PC-9 (cell line): ENCODE data around the gene ZNF57. TPM values are rescaled to one million over a fixed set of nuclear protein-coding genes. Genes with fewer than 3 reads are reported as not detected.

ENCODE experiments used
- BruUV-seq: library from RNA; stranded (reverse); fragments of 400-500 nt; replicated peaks from 2 replicates; lab custom pipeline; 2021; lab: Mats Ljungman, UMichigan
- CTCF ChIA-PET: fragments of 300-600 bp; sonication (Branson Sonifier 250); formaldehyde crosslinking; loops from one replicate; lab custom pipeline; 2022; ENCODE audit warnings: antibody characterized with exemption; lab: Charles Lee
- POLR2A ChIA-PET: fragments of 300-600 bp; sonication (Branson Sonifier 250); formaldehyde crosslinking; loops from one replicate; lab custom pipeline; 2022; ENCODE audit warnings: antibody characterized with exemption; ENCODE audit not compliant: unreplicated experiment; lab: Charles Lee
- DNase-seq, 2 experiments: peaks; one replicate each; pipeline versions ENCODE4 v3.0.0 to v3.0.0-alpha.2; 2015 to 2022; ENCODE audit warnings: mixed read lengths in 1 of 2
- H2AFZ ChIP-seq: fragments of 200-600 bp; sonication (generic); 2 replicates; pipeline ENCODE4 v1.8.1; 2017; ENCODE audit warnings: antibody characterized with exemption
- H3F3A ChIP-seq: fragments of 200-600 bp; sonication (generic); 2 replicates; pipeline ENCODE4 v1.8.1; 2017; ENCODE audit warnings: antibody characterized with exemption, mild to moderate bottlenecking, low read depth; ENCODE audit not compliant: insufficient read depth
- H3K27ac ChIP-seq: fragments of 200-600 bp; sonication (generic); 2 replicates; pipeline ENCODE4 v1.6.1; 2016; ENCODE audit warnings: mixed run types
- H3K27me3 ChIP-seq: fragments of 200-600 bp; sonication (generic); 2 replicates; pipeline ENCODE4 v1.6.1; 2016; ENCODE audit warnings: low read depth, mixed run types; ENCODE audit not compliant: insufficient read depth
- H3K36me3 ChIP-seq: fragments of 200-600 bp; sonication (generic); 2 replicates; pipeline ENCODE4 v1.6.1; 2016; ENCODE audit warnings: low read depth, mixed run types
- H3K4me1 ChIP-seq: fragments of 200-600 bp; sonication (generic); replicated peaks from 2 replicates; pipeline ENCODE4 v1.6.1; 2016; ENCODE audit warnings: mixed run types; ENCODE audit not compliant: insufficient read depth
- H3K4me2 ChIP-seq: fragments of 200-600 bp; sonication (generic); 2 replicates; pipeline ENCODE4 v1.6.1; 2017; ENCODE audit warnings: mixed run types
- H3K4me3 ChIP-seq: fragments of 200-600 bp; sonication (generic); 2 replicates; pipeline ENCODE4 v1.6.1; 2016; ENCODE audit warnings: mixed run types
- H3K79me2 ChIP-seq: fragments of 200-600 bp; sonication (generic); 2 replicates; pipeline ENCODE4 v1.6.1; 2017; ENCODE audit warnings: low read depth, mixed run types
- H3K9me2 ChIP-seq: fragments of 200-600 bp; sonication (generic); 2 replicates; pipeline ENCODE4 v1.8.1; 2017; ENCODE audit warnings: mild to moderate bottlenecking; ENCODE audit not compliant: insufficient read depth
- H3K9me3 ChIP-seq: fragments of 200-600 bp; sonication (generic); 2 replicates; pipeline ENCODE4 v1.8.1; 2016; ENCODE audit warnings: low read depth; ENCODE audit not compliant: insufficient read depth
- H4K20me1 ChIP-seq: fragments of 200-600 bp; sonication (generic); 2 replicates; pipeline ENCODE4 v1.8.1; 2017; ENCODE audit not compliant: insufficient read depth
- EZH2 ChIP-seq: fragments of 200-600 bp; sonication (generic); IDR thresholded peaks from 2 replicates; pipeline ENCODE4 v1.8.0; 2017; ENCODE audit warnings: antibody characterized with exemption, low read depth
- intact Hi-C: fragments of 100-400 bp; cut with micrococcal nuclease; formaldehyde crosslinking; loops from one replicate; pipeline ENCODE4 v1.10.0; 2022; ENCODE audit not compliant: unreplicated experiment
- total RNA-seq: library from RNA; stranded (reverse); gene quantifications from 2 replicates; pipeline ENCODE4 v1.2.3, GENCODE V29; 2021
- TF ChIP-seq, protein P1 (sequence below): fragments of 200-600 bp; sonication (generic); conservative IDR thresholded peaks from 2 replicates; pipeline ENCODE4 v1.6.1; 2017; ENCODE audit warnings: mixed run types, antibody characterized with exemption, mild to moderate bottlenecking, moderate library complexity

Gene ZNF57
- total RNA-seq, 1 experiment from 2014 or later: 2.6 TPM

DNA sequence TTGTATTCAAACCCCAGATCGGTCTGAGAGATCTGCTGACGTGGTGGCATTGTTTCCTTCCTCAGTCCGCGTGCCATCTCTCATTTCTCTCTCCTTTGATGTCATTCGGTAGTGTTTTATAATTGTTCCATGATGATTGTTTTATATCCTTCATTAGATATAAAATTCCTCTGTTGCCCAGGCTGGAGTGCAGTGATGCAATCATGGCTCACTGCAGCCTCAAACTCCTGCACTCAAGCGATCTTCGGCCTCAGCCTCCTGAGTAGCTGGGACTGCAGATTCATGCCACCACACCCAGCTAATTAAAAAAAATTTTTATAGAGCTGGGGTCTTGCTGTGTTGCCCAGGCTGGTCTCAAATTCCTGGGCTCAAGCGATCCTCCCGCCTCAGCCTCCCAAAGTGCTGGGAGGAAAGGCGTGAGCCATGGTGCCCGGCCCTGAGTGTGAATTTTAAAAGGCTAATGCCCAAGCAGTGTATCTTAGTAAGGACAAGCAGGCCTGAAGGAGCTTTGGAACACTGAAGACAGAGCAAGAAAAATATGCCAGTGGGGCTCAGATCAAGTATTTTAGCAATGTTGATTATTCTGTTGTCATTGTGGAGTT is 5.3 kb downstream of the ZNF57 start:
- no peaks in the 10 kb centered on the region for H3F3A ChIP-seq
- H4K20me1 ChIP-seq: no peaks in the 10 kb centered on the region
- peaks cover 36% of the 10 kb centered on the region for H3K79me2 ChIP-seq
- DNase-seq: no peak
- TF ChIP-seq, protein P1, sequence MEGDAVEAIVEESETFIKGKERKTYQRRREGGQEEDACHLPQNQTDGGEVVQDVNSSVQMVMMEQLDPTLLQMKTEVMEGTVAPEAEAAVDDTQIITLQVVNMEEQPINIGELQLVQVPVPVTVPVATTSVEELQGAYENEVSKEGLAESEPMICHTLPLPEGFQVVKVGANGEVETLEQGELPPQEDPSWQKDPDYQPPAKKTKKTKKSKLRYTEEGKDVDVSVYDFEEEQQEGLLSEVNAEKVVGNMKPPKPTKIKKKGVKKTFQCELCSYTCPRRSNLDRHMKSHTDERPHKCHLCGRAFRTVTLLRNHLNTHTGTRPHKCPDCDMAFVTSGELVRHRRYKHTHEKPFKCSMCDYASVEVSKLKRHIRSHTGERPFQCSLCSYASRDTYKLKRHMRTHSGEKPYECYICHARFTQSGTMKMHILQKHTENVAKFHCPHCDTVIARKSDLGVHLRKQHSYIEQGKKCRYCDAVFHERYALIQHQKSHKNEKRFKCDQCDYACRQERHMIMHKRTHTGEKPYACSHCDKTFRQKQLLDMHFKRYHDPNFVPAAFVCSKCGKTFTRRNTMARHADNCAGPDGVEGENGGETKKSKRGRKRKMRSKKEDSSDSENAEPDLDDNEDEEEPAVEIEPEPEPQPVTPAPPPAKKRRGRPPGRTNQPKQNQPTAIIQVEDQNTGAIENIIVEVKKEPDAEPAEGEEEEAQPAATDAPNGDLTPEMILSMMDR: no peak
- TF ChIP-seq EZH2: no peak
- H3K4me3 ChIP-seq: no peak overlapping the region
- H3K27ac ChIP-seq: no peak overlapping the region
- H3K36me3 ChIP-seq: no peaks in the 10 kb centered on the region
- H3K4me1 ChIP-seq: no peaks in the 10 kb centered on the region
- POLR2A ChIA-PET: no interaction called here
- H3K9me2 ChIP-seq: no peaks in the 10 kb centered on the region
- no TSS peak for BruUV-seq
- H2AFZ ChIP-seq: no peak overlapping the region
- no peaks in the 10 kb centered on the region for H3K9me3 ChIP-seq
- no peak overlapping the region for H3K4me2 ChIP-seq
- intact Hi-C loops: no loop called here
- H3K27me3 ChIP-seq: no peaks in the 10 kb centered on the region
- CTCF ChIA-PET: no interaction called here

GRCh38 chr19:2906631-2907195 is 6.0 kb downstream of the ZNF57 start:
- peaks cover 31% of the 10 kb centered on the region for H3K79me2 ChIP-seq
- no TSS peak for BruUV-seq

GRCh38 chr19:2912306-2912705 is 11.6 kb downstream of the ZNF57 start:
- no TSS peak for BruUV-seq
- TF ChIP-seq, protein P1: no peak
- TF ChIP-seq EZH2: no peak
- Histone ChIP-seq H4K20me1 (no peaks in the 10 kb centered on the region), H3K4me2 (no peak overlapping the region), H3K9me2 (no peaks in the 10 kb centered on the region), H2AFZ (no peak overlapping the region), H3K27ac (no peak overlapping the region), H3K36me3 (peaks cover 13% of the 10 kb centered on the region), H3K9me3 (peaks cover 12% of the 10 kb centered on the region; the same call in 1 of the 2 replicates), H3K79me2 (no peaks in the 10 kb centered on the region), H3K27me3 (no peaks in the 10 kb centered on the region), H3F3A (no peaks in the 10 kb centered on the region), H3K4me1 (no peaks in the 10 kb centered on the region), H3K4me3 (no peak overlapping the region)
- no peak for DNase-seq
- CTCF ChIA-PET: no interaction called here
- POLR2A ChIA-PET: no interaction called here
- intact Hi-C loops: no loop called here

More at GRCh38 chr19:2906631-2907195, 6.0 kb downstream of the ZNF57 start:
- POLR2A ChIA-PET: interaction anchor here (0.7 kb wide), 1 partner anchor 363 kb away, joined by 4 read pairs; no protein-coding TSS in a partner anchor
- Histone ChIP-seq H3K36me3 (no peaks in the 10 kb centered on the region; the same call in 1 of the 2 replicates), H3K9me3 (no peaks in the 10 kb centered on the region), H2AFZ (no peak overlapping the region), H3F3A (no peaks in the 10 kb centered on the region), H4K20me1 (no peaks in the 10 kb centered on the region), H3K9me2 (no peaks in the 10 kb centered on the region), H3K4me1 (no peaks in the 10 kb centered on the region), H3K27me3 (no peaks in the 10 kb centered on the region), H3K27ac (no peak overlapping the region), H3K4me2 (no peak overlapping the region), H3K4me3 (no peak overlapping the region)
- CTCF ChIA-PET: no interaction called here
- intact Hi-C loops: no loop called here
- TF ChIP-seq EZH2: no peak
- TF ChIP-seq, protein P1: no peak
- DNase-seq: no peak
